ENCODE results near the gene SPRYD4. TPM values are rescaled to one million over a fixed set of nuclear protein-coding genes. Genes with fewer than 3 reads are reported as not detected.
A peak's percentile ranks its signal among the peaks of the same experiment; 100 is the strongest.

Gene SPRYD4
- total and polyA plus RNA-seq, 8 donors, result 2.5 to 5.9 (median 5.6) TPM

- no peak overlapping the region for H3K4me3 ChIP-seq
- no peak for ATAC-seq
- DNase-seq, result no peak
- TF ChIP-seq CTCF (IDR thresholded peaks at IDR 0.05), result no peak
- no peaks in the 10 kb centered on the region for H3K36me3 ChIP-seq
- intact Hi-C loops (cut with DNase I), result no loop called here
- peaks cover 10 to 51% of the 10 kb centered on the region in 2 donors for H3K4me1 ChIP-seq
- H3K27ac ChIP-seq, result peak overlapping the region in 1 of 2 donors; percentile 82
- H3K9me3 ChIP-seq, result no peaks in the 10 kb centered on the region
- H3K27me3 ChIP-seq, result no peaks in the 10 kb centered on the region
These were observed 50.2 kb downstream of the SPRYD4 start for GRCh38 chr12:56518570-56518969.

- intact Hi-C loops (cut with DNase I), result no loop called here
- Histone ChIP-seq H3K9me3 (no peaks in the 10 kb centered on the region), H3K4me3 (peak overlapping the region in 1 of 2 donors; percentile 60), H3K27me3 (no peaks in the 10 kb centered on the region), H3K27ac (peak overlapping the region; percentile 82 to 95), H3K36me3 (peaks cover 0 to 1% of the 10 kb centered on the region in 2 donors), H3K4me1 (peaks cover 15 to 53% of the 10 kb centered on the region in 2 donors)
- ATAC-seq (no peak), DNase-seq (peak in 1 of 4 donors; percentile 57)
- no peak for TF ChIP-seq CTCF (IDR thresholded peaks at IDR 0.05)
These were observed 51.7 kb downstream of the SPRYD4 start for GRCh38 chr12:56520048-56520447.

GRCh38 chr12:56520506-56520905 lies 52.1 kb downstream of the SPRYD4 start:
- H3K27ac ChIP-seq, result peak overlapping the region; percentile 82 to 95
- H3K4me3 ChIP-seq, result peak overlapping the region in 1 of 2 donors; percentile 60
- TF ChIP-seq CTCF (IDR thresholded peaks at IDR 0.05), result no peak
- no peaks in the 10 kb centered on the region for H3K27me3 ChIP-seq
- H3K36me3 ChIP-seq, result peaks cover 0 to 6% of the 10 kb centered on the region in 2 donors
- intact Hi-C loops (cut with DNase I), result no loop called here
- H3K9me3 ChIP-seq, result no peaks in the 10 kb centered on the region
- DNase-seq (no peak), ATAC-seq (peak; percentile 12)
- H3K4me1 ChIP-seq, result peaks cover 15 to 57% of the 10 kb centered on the region in 2 donors

GRCh38 chr12:56521209-56521589 lies 52.8 kb downstream of the SPRYD4 start:
- no peak for TF ChIP-seq CTCF (IDR thresholded peaks at IDR 0.05)
- Histone ChIP-seq H3K36me3 (peaks cover 0 to 6% of the 10 kb centered on the region in 2 donors), H3K4me3 (peak overlapping the region in 1 of 2 donors; percentile 60), H3K4me1 (peaks cover 15 to 64% of the 10 kb centered on the region in 2 donors), H3K27ac (peak overlapping the region; percentile 82 to 95), H3K27me3 (no peaks in the 10 kb centered on the region), H3K9me3 (no peaks in the 10 kb centered on the region)
- ATAC-seq, result peak; percentile 38
- peak in 3 of 4 donors; percentile 35 to 78 (median 62) for DNase-seq
- intact Hi-C loops (cut with DNase I), result no loop called here

- ATAC-seq (peak; percentile 91), DNase-seq (peak; percentile 68 to 95 (median 86))
- no peak for TF ChIP-seq CTCF (IDR thresholded peaks at IDR 0.05)
- no peaks in the 10 kb centered on the region for H3K9me3 ChIP-seq
- H3K4me3 ChIP-seq, result peak within 1 kb of the TSS; percentile 42 to 60
- intact Hi-C loops (cut with DNase I), result no loop called here
- peak within 1 kb of the TSS; percentile 82 to 95 for H3K27ac ChIP-seq
- H3K36me3 ChIP-seq, result peaks cover 0 to 6% of the 10 kb centered on the region in 2 donors
- peaks cover 19 to 67% of the 10 kb centered on the region in 2 donors for H3K4me1 ChIP-seq
- no peaks in the 10 kb centered on the region for H3K27me3 ChIP-seq
These were observed 53.4 kb downstream of the SPRYD4 start, which contains the start of gene RBMS2 for GRCh38 chr12:56521590-56522371. RBMS2 (plus strand) TSS chr12:56521820; CDS start chr12:56522024, 204 bp downstream.
